H9 (cell line): Measurements from ENCODE around the gene RPL38. TPM values are rescaled to one million over a fixed set of nuclear protein-coding genes. Genes with fewer than 3 reads are reported as not detected.

ENCODE experiments used
- DNase-seq: peaks from one replicate; pipeline ENCODE4 v3.0.0-alpha.2; 2017
- H2AFZ ChIP-seq: one replicate; pipeline ENCODE4 v1.6.1; 2013; ENCODE audit warnings: mild to moderate bottlenecking, low read length, control low read depth, moderate library complexity
- H2AK5ac ChIP-seq: 2 replicates; pipeline ENCODE4 v1.6.1; 2013; ENCODE audit warnings: low read length, control low read depth, mixed read lengths; ENCODE audit not compliant: insufficient read length
- H2BK120ac ChIP-seq: one replicate; pipeline ENCODE4 v1.6.1; 2013; ENCODE audit warnings: low read depth, mild to moderate bottlenecking, low read length, control low read depth, inconsistent platforms; ENCODE audit not compliant: poor library complexity, severe bottlenecking
- H2BK12ac ChIP-seq: 2 replicates; pipeline ENCODE4 v1.6.1; 2013; ENCODE audit warnings: low read length, control low read depth, mixed read lengths, low read depth; ENCODE audit not compliant: insufficient read length
- H2BK15ac ChIP-seq: 2 replicates; pipeline ENCODE4 v1.6.1; 2013; ENCODE audit warnings: low read depth, low read length, control low read depth
- H2BK20ac ChIP-seq: one replicate; pipeline ENCODE4 v1.6.1; 2013; ENCODE audit warnings: low read depth, mild to moderate bottlenecking, low read length, control low read depth, inconsistent platforms; ENCODE audit not compliant: poor library complexity, severe bottlenecking
- H2BK5ac ChIP-seq: 2 replicates; pipeline ENCODE4 v1.6.1; 2013; ENCODE audit warnings: low read length, control low read depth, mixed read lengths; ENCODE audit not compliant: insufficient read length
- H3K14ac ChIP-seq: 2 replicates; pipeline ENCODE4 v1.6.1; 2013; ENCODE audit warnings: low read length, control low read depth; ENCODE audit not compliant: insufficient read depth
- H3K18ac ChIP-seq: 2 replicates; pipeline ENCODE4 v1.6.1; 2013; ENCODE audit warnings: low read depth, mild to moderate bottlenecking, mixed read lengths, low read length, control low read depth; ENCODE audit not compliant: insufficient read length
- H3K23ac ChIP-seq: 2 replicates; pipeline ENCODE4 v1.6.1; 2013; ENCODE audit warnings: low read length, control low read depth, mixed read lengths, low read depth; ENCODE audit not compliant: insufficient read length
- H3K23me2 ChIP-seq: 2 replicates; pipeline ENCODE4 v1.6.1; 2013; ENCODE audit warnings: low read depth, mild to moderate bottlenecking, mixed read lengths, low read length, control low read depth; ENCODE audit not compliant: insufficient read length, poor library complexity, severe bottlenecking
- H3K27ac ChIP-seq: 2 replicates; pipeline ENCODE4 v1.5.1; 2013; ENCODE audit warnings: low read length, control low read depth, mixed read lengths, low read depth; ENCODE audit not compliant: insufficient read length
- H3K27me3 ChIP-seq: 2 replicates; pipeline ENCODE4 v1.6.1; 2013; ENCODE audit warnings: low read length, control low read depth, inconsistent platforms; ENCODE audit not compliant: insufficient read depth
- H3K4ac ChIP-seq: 2 replicates; pipeline ENCODE4 v1.6.1; 2013; ENCODE audit warnings: low read depth, mild to moderate bottlenecking, control low read depth, inconsistent platforms, low read length, moderate library complexity
- H3K4me1 ChIP-seq: 2 replicates; pipeline ENCODE4 v1.6.1; 2013; ENCODE audit warnings: low read length, control low read depth, inconsistent platforms; ENCODE audit not compliant: insufficient read depth
- H3K4me2 ChIP-seq: 2 replicates; pipeline ENCODE4 v1.6.1; 2013; ENCODE audit warnings: low read length, control low read depth, mixed read lengths; ENCODE audit not compliant: insufficient read length, insufficient read depth
- H3K56ac ChIP-seq: 2 replicates; pipeline ENCODE4 v1.6.1; 2013; ENCODE audit warnings: low read depth, mild to moderate bottlenecking, mixed read lengths, low read length, control low read depth; ENCODE audit not compliant: insufficient read length
- H3K79me1 ChIP-seq: 2 replicates; pipeline ENCODE4 v1.6.1; 2013; ENCODE audit warnings: low read depth, mild to moderate bottlenecking, moderate library complexity, low read length, control low read depth, inconsistent platforms; ENCODE audit not compliant: insufficient read depth, poor library complexity, severe bottlenecking
- H3K79me2 ChIP-seq: 2 replicates; pipeline ENCODE4 v1.6.1; 2013; ENCODE audit warnings: low read length, control low read depth, inconsistent platforms; ENCODE audit not compliant: insufficient read depth
- H3K9ac ChIP-seq: 2 replicates; pipeline ENCODE4 v1.6.1; 2013; ENCODE audit warnings: low read length, control low read depth, mixed read lengths; ENCODE audit not compliant: insufficient read length; ENCODE audit errors: extremely low read depth
- H3K9me3 ChIP-seq: one replicate; pipeline ENCODE4 v1.6.1; 2013; ENCODE audit warnings: low read depth, low read length, inconsistent platforms; ENCODE audit not compliant: control insufficient read depth
- H3T11ph ChIP-seq: one replicate; pipeline ENCODE4 v1.6.1; 2013; ENCODE audit warnings: mild to moderate bottlenecking, low read length, control low read depth, inconsistent platforms
- H4K20me1 ChIP-seq: one replicate; pipeline ENCODE4 v1.6.1; 2013; ENCODE audit not compliant: control insufficient read depth, insufficient read length, insufficient read depth
- H4K5ac ChIP-seq: 2 replicates; pipeline ENCODE4 v1.6.1; 2013; ENCODE audit warnings: low read depth, mild to moderate bottlenecking, mixed read lengths, low read length, control low read depth; ENCODE audit not compliant: insufficient read length
- H4K8ac ChIP-seq: replicated peaks from 2 replicates; pipeline ENCODE4 v1.6.1; 2013; ENCODE audit warnings: low read length, control low read depth, mixed read lengths, low read depth; ENCODE audit not compliant: insufficient read length
- H4K91ac ChIP-seq: 2 replicates; pipeline ENCODE4 v1.6.1; 2013; ENCODE audit warnings: low read depth, mild to moderate bottlenecking, moderate library complexity, mixed read lengths, low read length, control low read depth; ENCODE audit not compliant: insufficient read length
- H3K27ac Mint-ChIP-seq, 3 experiments: 2 replicates in 2 of 3; 3 replicates in 1 of 3; pipeline ENCODE4 v1.8.0; 2020 to 2021; ENCODE audit warnings: mixed read lengths in 3 of 3, mild to moderate bottlenecking in 1 of 3, moderate library complexity in 1 of 3
- H3K27me3 Mint-ChIP-seq: 2 replicates; pipeline ENCODE4 v1.8.0; 2021; ENCODE audit warnings: low read depth, mild to moderate bottlenecking, moderate library complexity, mixed read lengths
- H3K36me3 Mint-ChIP-seq, 3 experiments: 2 replicates in 2 of 3; 3 replicates in 1 of 3; pipeline ENCODE4 v1.8.0; 2020 to 2021; ENCODE audit warnings: low read depth in 3 of 3, mixed read lengths in 3 of 3; ENCODE audit not compliant: insufficient read depth in 1 of 3
- H3K4me1 Mint-ChIP-seq, 2 experiments: 2 replicates each; pipeline ENCODE4 v1.8.0; 2020; ENCODE audit warnings: mixed read lengths in 2 of 2
- H3K4me3 Mint-ChIP-seq, 2 experiments: 2 replicates in 1 of 2; 3 replicates in 1 of 2; pipeline ENCODE4 v1.8.0; 2020 to 2021; ENCODE audit warnings: mild to moderate bottlenecking in 2 of 2, mixed read lengths in 2 of 2, moderate library complexity in 1 of 2
- H3K9me3 Mint-ChIP-seq, 2 experiments: 2 replicates in 1 of 2; 3 replicates in 1 of 2; pipeline ENCODE4 v1.8.0; 2020; ENCODE audit warnings: mild to moderate bottlenecking in 2 of 2, mixed read lengths in 2 of 2, moderate library complexity in 1 of 2
- CTCF ChIP-seq: fragments of 200-600 bp; sonication (generic); conservative IDR thresholded peaks from 3 replicates; pipeline ENCODE4 v1.8.0; 2021; ENCODE audit warnings: antibody characterized with exemption, mild to moderate bottlenecking
- WGBS: extraction: QIAGEN DNeasy Blood & Tissue Kit; methylation state at CpG from one replicate; pipeline ENCODE4 v1.1.7; 2013; ENCODE audit warnings: missing lambda C conversion rate, low lambda C conversion rate, mixed read lengths; ENCODE audit not compliant: insufficient read length; ENCODE audit errors: extremely low coverage; 5-methylcytosine and 5-hydroxymethylcytosine counted together
- total RNA-seq: library from RNA; stranded (reverse); gene quantifications from 2 replicates; pipeline ENCODE4 v1.2.1, GENCODE V29; 2021

RPL38 gene
- total RNA-seq, 1 experiment from 2014 or later: 1,358 TPM

GRCh38 chr17:74216505-74216904, 13.0 kb downstream of the RPL38 start:
- H3K9ac ChIP-seq: no peak overlapping the region
- WGBS: no CpG with 5 or more reads among the region's 5 CpGs
- no peak overlapping the region for H3K4me2 ChIP-seq
- no peak overlapping the region for H3K14ac ChIP-seq
- H3K36me3 Mint-ChIP-seq: no peaks in the 10 kb centered on the region; a peak in 1 of 7 replicates
- H3K4me1 Mint-ChIP-seq: peaks cover 21 to 30% of the 10 kb centered on the region in 2 experiments
- H3K27ac ChIP-seq: no peak overlapping the region
- peaks cover 3% of the 10 kb centered on the region; the same call in 1 of the 2 replicates for H3K27me3 ChIP-seq
- H2AFZ ChIP-seq: no peak overlapping the region
- H4K91ac ChIP-seq: no peak overlapping the region
- no peak overlapping the region for H2BK12ac ChIP-seq
- H3K79me1 ChIP-seq: no peaks in the 10 kb centered on the region
- no peaks in the 10 kb centered on the region for H3K9me3 Mint-ChIP-seq
- H2BK5ac ChIP-seq: no peak overlapping the region
- H2BK120ac ChIP-seq: no peak overlapping the region
- H3K4ac ChIP-seq: no peak overlapping the region
- H3K9me3 ChIP-seq: no peaks in the 10 kb centered on the region
- H3K4me1 ChIP-seq: peaks cover 4% of the 10 kb centered on the region; the same call in 1 of the 2 replicates
- H4K20me1 ChIP-seq: no peaks in the 10 kb centered on the region
- no peak overlapping the region for H2AK5ac ChIP-seq
- no peak overlapping the region for H3K56ac ChIP-seq
- H2BK20ac ChIP-seq: no peak overlapping the region
- no peak overlapping the region for H4K5ac ChIP-seq
- H3T11ph ChIP-seq: no peak overlapping the region
- no peaks in the 10 kb centered on the region for H3K79me2 ChIP-seq
- no peak overlapping the region for H2BK15ac ChIP-seq
- no peak for TF ChIP-seq CTCF
- H3K23me2 ChIP-seq: peaks cover 19% of the 10 kb centered on the region
- H3K27me3 Mint-ChIP-seq: peaks cover 54% of the 10 kb centered on the region
- H3K18ac ChIP-seq: no peak overlapping the region
- H4K8ac ChIP-seq: no peak overlapping the region
- H3K23ac ChIP-seq: no peak overlapping the region
- DNase-seq: no peak
- H3K27ac Mint-ChIP-seq: no peak overlapping the region; a peak in 1 of 7 replicates
- H3K4me3 Mint-ChIP-seq: no peak overlapping the region
